HG02870 (cell line): ENCODE measurements around the gene ARID1B.

ENCODE experiments used
- ATAC-seq: cut with Tn5 transposase; IDR thresholded peaks from one replicate; pipeline ENCODE4 v1.9.1; 2021; ENCODE audit warnings: mild to moderate bottlenecking, moderate library complexity; ENCODE audit not compliant: unreplicated experiment

The ARID1B gene

DNA sequence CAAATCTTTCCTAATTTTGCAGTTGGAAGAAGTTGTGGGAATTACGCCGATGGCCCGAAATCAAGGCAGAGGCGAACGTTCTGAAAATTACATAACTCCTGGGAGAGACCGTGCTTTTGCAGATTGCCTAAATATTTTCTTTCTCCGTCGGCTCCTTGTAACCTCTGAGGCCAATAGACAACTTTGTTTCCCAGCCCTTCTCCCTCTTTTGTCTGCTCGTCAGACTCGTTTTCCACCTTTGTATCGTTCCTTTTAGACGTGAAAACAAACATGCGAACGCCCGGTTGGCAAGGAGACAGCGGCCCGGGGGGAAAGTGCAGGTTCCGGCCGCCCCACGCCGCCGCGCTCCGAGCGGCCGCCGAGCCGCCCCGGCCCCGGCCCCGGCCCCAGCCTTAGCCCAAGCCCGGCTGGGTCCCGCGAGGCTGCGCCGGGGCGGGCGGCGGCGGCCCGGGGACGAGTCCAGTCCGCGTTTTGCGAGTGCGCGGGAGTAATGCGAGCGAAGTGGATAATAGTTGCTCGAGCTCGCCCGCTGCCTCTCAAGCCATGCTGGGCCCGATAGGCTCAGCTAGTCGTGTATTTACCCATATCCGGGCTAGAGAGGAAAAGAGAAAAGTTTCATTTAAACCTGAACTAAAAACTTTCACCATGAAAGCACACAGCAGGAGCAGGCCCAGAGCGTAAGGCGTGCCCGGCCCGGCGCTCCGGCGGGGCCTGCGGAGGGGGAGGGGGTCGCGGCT lies at the start of gene ARID1B:
Gene ARID1B (plus strand): TSS at position 539 of the 737 bp plus-strand sequence. CDS start 303 bp downstream, outside the sequence.
- peak; percentile 42 for ATAC-seq

DNA sequence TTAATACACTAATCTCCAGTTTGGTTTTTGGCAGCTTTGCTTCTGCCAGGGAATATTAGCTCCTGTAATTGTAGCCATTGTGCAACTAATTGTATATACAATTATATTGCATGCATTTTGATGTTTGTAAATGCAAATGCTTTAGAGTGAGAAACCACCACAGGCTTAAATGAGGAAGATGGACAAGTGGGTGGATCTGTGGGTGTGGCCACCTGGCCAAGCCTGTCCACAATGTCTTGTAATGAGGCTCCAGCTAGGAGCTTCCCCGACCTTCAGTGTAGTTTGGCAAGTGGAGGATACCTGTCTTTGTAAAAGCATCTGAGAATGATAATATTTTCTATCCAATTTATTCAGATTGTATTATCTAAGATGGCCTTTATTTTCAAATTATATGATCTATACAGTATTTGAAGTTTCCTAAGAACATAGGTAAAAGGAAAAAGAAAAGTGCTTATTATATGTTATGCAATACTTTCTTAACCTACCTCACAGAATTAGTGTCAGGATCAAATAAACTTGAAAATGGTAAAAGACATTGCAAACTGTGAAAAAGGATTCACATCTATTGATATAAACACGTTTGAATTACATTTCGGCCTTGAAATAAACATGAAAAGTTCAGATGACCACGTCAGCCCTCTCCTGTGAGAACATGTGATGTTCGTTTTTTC lies 49.3 kb upstream of the ARID1B start:
- no peak for ATAC-seq

DNA sequence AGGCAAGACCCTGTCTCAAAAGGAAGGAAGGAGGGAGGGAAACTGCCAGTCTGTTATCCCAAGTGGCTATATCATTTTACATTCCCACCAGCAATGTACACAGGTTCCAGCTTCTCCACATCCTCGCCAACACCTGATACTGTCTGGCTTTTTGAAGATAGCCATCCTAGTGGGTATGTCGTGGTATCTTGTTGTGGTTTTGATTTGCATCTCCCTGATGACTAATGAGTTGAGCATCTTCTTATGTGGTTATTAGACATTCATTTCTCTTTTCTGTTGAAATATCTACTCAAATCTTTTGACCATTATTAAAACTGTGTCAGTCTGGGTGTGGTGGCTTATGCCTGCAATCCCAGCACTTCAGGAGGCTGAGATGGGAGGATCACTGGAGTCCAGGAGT lies 47.9 kb upstream of the ARID1B start:
- ATAC-seq: peak; percentile 75

DNA sequence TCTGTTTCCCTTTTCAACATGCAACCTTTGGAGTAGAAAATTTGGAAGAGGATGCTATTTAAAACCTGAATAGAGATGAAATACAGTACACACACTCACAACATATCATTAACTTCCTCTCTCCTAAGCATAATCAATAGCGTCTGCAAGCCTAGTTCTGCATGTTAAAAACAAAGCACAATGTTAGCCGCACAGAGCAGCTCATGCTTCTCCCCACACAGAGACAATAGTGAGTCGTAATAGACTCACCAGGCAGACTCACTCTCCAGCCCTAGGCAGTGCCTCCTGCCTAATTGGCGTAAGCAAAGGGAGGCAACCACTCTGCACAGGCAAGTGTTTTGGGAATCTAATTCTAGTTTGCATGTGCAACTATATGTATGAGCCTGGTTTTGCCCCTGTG lies 45.8 kb upstream of the ARID1B start:
- no peak for ATAC-seq

DNA sequence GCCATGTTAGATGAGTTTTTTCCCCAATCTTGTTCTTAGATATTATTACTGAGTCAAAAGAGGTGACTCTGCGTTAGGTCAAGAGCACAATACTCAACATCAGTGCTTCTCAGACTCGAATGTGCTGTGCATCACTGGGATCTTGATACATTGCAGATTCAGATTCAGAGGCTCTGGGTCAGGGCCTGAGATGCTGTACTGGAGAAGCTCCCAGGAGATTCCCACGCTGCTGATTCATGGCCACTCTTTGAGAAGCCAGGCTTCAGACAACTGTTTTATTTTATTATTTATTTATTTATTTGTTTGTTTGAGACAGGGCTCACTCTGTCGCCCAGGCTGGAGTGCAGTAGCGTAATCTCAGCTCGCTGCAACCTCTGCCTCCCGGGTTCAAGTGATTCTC lies 41.4 kb upstream of the ARID1B start:
- ATAC-seq: no peak

- ATAC-seq: no peak
Measured at GRCh38 chr6:156740604-156741003, 36.6 kb upstream of the ARID1B start.

- ATAC-seq: no peak
Measured at GRCh38 chr6:156741287-156742073, 35.7 kb upstream of the ARID1B start.

DNA sequence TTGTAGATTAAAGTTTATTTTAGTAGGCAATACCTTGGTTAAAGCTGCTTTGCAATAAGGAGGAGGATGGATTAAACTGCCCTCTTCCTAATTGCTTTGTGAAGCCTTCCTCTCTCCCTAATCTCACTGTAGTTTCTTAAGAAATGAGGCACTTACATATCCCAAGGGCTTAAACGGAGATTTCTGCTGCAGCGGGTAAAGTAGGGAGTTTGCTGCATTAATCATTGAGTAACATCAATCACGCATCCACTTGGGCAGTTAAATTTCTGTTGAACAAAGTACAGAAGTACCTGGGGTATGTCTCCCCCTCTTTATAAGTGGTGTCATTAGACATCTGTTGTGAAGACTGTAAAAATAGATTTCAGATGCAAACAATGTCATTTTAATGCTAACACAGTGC lies 29.5 kb upstream of the ARID1B start:
- ATAC-seq: no peak

GRCh38 chr6:156748504-156748903 lies 28.7 kb upstream of the ARID1B start:
- no peak for ATAC-seq

DNA sequence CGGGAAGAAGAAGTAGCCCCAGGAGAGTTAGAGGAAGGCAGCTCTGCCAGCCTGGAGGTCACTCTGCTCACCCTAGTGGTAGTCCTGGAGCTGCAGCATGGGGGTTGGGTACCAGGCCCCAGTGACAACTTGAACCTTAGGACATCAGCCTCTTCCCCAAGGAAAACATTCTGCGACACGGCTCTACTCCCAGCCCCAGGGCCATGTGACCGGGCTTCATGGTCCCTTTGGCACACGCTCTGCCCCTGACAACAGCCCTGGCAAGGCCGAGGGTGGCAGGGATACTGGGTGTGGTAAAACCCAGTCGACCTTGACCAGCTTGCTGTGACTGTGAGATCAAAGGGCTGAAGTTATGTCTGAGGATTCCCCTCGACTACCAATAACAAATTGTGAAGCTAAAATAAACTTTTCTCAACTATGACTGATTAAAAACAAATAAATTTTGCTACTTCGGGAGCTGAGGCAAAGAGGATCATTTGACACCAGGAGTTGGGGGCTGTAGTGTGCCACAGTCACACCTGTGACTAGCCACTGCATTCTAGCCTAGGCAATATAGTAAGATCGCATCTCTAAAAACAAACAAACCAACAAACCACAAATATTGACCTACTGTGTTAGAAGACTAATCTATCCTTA lies 24.4 kb upstream of the ARID1B start:
- no peak for ATAC-seq

GRCh38 chr6:156756630-156757610 lies 20.3 kb upstream of the ARID1B start:
- ATAC-seq: no peak

DNA sequence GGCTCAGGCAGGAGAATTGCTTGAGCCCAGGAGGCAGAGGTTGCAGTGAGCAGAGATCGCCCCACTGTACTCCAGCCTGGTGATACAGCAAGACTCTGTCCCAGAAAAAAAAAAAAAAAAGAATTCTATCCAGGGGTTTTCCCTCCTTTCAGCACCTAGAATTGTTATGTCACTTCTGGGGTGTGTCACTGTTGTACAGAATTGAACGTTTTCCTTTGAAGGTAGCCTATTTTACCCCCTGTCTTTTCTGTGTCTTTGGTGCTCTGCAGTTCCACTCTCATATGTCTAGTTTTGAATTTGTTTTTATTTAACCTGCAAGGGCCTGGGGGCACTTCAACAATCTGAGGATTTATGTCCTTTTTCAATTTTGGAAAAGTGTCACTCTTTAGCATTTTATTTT lies 19.3 kb upstream of the ARID1B start:
- no peak for ATAC-seq

DNA sequence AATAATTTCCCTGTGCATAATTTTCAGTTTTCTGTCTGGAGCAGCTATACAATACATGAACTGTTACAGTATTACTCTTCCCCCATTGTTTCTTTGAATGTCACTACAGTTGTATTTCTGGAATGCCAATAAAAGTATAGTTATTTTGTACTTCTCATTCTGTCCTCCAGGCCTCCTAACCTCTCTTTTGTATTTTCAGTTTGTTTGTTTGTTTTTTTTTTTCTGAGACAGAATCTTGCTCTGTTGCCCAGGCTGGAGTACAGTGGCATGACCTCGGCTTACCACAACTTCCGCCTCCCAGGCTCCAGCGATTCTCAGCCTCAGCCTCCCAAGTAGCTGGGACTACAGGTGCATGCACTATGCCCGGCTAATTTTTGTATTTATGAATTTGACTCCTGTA lies 16.8 kb upstream of the ARID1B start:
- no peak for ATAC-seq

- ATAC-seq: no peak
Measured at GRCh38 chr6:156762547-156762946, 14.6 kb upstream of the ARID1B start.

GRCh38 chr6:156765117-156765516 lies 12.1 kb upstream of the ARID1B start:
- ATAC-seq: no peak

- peak; percentile 84 for ATAC-seq
Measured at GRCh38 chr6:156767603-156768467, 9.3 kb upstream of the ARID1B start.

DNA sequence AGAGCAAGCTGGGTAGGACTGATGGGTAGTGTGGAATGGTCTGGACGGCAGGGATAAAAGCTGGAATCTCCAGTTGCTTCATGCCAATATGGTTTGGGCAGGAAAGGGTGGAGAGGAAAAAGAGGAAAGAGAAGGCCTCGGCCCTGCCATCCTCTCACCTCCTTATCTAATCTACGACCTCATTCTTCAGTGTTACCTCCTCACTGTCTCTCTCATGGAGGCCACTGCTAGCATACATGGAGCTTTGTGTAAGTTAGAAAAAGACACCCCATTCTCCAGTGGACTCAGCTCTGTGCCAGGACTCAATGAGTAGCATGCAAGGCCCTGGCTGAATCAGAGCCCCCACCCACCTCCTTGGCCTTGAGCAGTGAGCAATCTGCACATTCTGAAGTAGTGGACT lies 6.1 kb upstream of the ARID1B start:
- ATAC-seq: no peak

DNA sequence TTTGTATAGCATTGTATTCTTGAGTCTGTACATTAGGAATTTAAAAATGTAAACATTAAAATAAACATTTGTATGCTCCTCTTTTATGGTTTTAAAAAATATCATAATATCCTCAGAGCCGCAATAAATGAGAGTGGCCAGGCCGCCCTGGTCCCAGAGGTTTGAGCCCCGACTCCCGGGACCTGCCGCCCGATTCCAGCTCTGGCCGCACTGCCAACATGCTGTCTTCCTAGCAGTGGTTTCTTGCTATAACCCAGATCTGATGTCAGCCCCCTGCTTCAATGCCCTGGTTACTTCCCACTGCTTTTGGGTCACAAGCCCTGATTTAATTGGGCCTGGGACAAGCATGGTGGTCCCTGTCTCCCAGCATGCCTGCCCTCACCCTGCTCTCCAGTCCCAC lies 5.4 kb upstream of the ARID1B start:
- no peak for ATAC-seq

- ATAC-seq: no peak
Measured at GRCh38 chr6:156773476-156773875, 3.7 kb upstream of the ARID1B start.
